ENCODE results near the gene TADA3. TPM values are rescaled to one million over a fixed set of nuclear protein-coding genes. Genes with fewer than 3 reads are reported as not detected.

The TADA3 gene
- total RNA-seq, 6 experiments from 2014 or later: 24.6 to 43.8 (median 28.1) TPM

GRCh38 chr3:9820543-9820942 lies 28.3 kb upstream of the TADA3 start:
- Histone ChIP-seq H3K4me1 (no peaks in the 10 kb centered on the region), H3K4me3 (no peak overlapping the region), H3K9me3 (no peaks in the 10 kb centered on the region), H3K36me3 (no peaks in the 10 kb centered on the region), H3K27ac (no peak overlapping the region), H3K27me3 (no peaks in the 10 kb centered on the region)
- WGBS (ENCODE audit: insufficient coverage, low coverage, low lambda C conversion rate, missing lambda C conversion rate): 95% methylated on average over 5 of the region's 12 CpGs
- no peak for DNase-seq
- no peak for ATAC-seq
- TF ChIP-seq POLR2A (IDR thresholded peaks at IDR 0.05): no peak
- TF ChIP-seq, protein P1, sequence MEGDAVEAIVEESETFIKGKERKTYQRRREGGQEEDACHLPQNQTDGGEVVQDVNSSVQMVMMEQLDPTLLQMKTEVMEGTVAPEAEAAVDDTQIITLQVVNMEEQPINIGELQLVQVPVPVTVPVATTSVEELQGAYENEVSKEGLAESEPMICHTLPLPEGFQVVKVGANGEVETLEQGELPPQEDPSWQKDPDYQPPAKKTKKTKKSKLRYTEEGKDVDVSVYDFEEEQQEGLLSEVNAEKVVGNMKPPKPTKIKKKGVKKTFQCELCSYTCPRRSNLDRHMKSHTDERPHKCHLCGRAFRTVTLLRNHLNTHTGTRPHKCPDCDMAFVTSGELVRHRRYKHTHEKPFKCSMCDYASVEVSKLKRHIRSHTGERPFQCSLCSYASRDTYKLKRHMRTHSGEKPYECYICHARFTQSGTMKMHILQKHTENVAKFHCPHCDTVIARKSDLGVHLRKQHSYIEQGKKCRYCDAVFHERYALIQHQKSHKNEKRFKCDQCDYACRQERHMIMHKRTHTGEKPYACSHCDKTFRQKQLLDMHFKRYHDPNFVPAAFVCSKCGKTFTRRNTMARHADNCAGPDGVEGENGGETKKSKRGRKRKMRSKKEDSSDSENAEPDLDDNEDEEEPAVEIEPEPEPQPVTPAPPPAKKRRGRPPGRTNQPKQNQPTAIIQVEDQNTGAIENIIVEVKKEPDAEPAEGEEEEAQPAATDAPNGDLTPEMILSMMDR (IDR thresholded peaks at IDR 0.05): no peak
- intact Hi-C loops (cut with DNase I): no loop called here

GRCh38 chr3:9818666-9819335 lies 26.5 kb upstream of the TADA3 start:
- DNase-seq: no peak
- TF ChIP-seq, protein P1 (IDR thresholded peaks at IDR 0.05): no peak
- no peak for TF ChIP-seq POLR2A (IDR thresholded peaks at IDR 0.05)
- H3K4me1 ChIP-seq: no peaks in the 10 kb centered on the region
- no peak overlapping the region for H3K4me3 ChIP-seq
- ATAC-seq: no peak
- no peaks in the 10 kb centered on the region for H3K36me3 ChIP-seq
- intact Hi-C loops (cut with DNase I): no loop called here
- no peaks in the 10 kb centered on the region for H3K27me3 ChIP-seq
- H3K27ac ChIP-seq: no peak overlapping the region
- H3K9me3 ChIP-seq: no peaks in the 10 kb centered on the region
- WGBS (ENCODE audit: insufficient coverage, low coverage, low lambda C conversion rate, missing lambda C conversion rate): 93% methylated on average over 4 of the region's 7 CpGs

- WGBS (ENCODE audit: insufficient coverage, low coverage, low lambda C conversion rate, missing lambda C conversion rate): 83% methylated on average over 1 of the region's 6 CpGs
- Histone ChIP-seq H3K4me3 (no peak overlapping the region), H3K4me1 (no peaks in the 10 kb centered on the region), H3K9me3 (no peaks in the 10 kb centered on the region), H3K27ac (no peak overlapping the region), H3K36me3 (no peaks in the 10 kb centered on the region), H3K27me3 (no peaks in the 10 kb centered on the region)
- intact Hi-C loops (cut with DNase I): no loop called here
- TF ChIP-seq POLR2A (IDR thresholded peaks at IDR 0.05): no peak
- DNase-seq: no peak
- ATAC-seq: no peak
Observed at GRCh38 chr3:9817436-9817835, 25.2 kb upstream of the TADA3 start.

DNA sequence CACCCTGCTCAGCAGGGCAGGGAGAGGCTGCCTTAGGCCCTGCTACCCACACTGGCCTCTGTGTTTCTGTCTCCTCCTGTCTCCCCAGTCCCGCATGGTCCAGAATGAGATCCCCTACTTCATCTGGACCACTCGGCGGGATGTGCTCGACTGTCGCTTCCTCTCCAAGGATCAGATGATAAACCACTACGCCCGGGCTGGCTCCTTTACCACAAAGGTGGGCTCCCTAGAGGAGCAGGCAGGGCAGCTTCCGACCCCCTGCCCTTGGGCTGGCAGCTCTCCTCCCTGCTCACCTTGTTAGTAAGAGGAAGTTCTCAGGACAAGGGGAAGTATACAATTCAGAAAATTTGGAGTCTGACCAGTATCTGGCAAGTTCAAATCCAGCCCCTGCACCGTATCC lies 23.7 kb upstream of the TADA3 start:
- Histone ChIP-seq H3K27ac (no peak overlapping the region), H3K36me3 (no peaks in the 10 kb centered on the region), H3K9me3 (no peaks in the 10 kb centered on the region), H3K4me3 (no peak overlapping the region), H3K4me1 (no peaks in the 10 kb centered on the region), H3K27me3 (no peaks in the 10 kb centered on the region)
- DNase-seq (no peak), ATAC-seq (no peak)
- TF ChIP-seq POLR2A (IDR thresholded peaks at IDR 0.05): no peak
- TF ChIP-seq, protein P1 (IDR thresholded peaks at IDR 0.05): no peak
- intact Hi-C loops (cut with DNase I): no loop called here
- 87% methylated on average over 3 of the region's 9 CpGs for WGBS (ENCODE audit: insufficient coverage, low coverage, low lambda C conversion rate, missing lambda C conversion rate)

- ATAC-seq (no peak), DNase-seq (no peak)
- no peaks in the 10 kb centered on the region for H3K9me3 ChIP-seq
- H3K4me1 ChIP-seq: no peaks in the 10 kb centered on the region
- no peak overlapping the region for H3K4me3 ChIP-seq
- no peak for TF ChIP-seq POLR2A (IDR thresholded peaks at IDR 0.05)
- TF ChIP-seq, protein P1 (IDR thresholded peaks at IDR 0.05): no peak
- intact Hi-C loops (cut with DNase I): no loop called here
- no peak overlapping the region for H3K27ac ChIP-seq
- no peaks in the 10 kb centered on the region for H3K27me3 ChIP-seq
- WGBS (ENCODE audit: insufficient coverage, low coverage, low lambda C conversion rate, missing lambda C conversion rate): 96% methylated on average over 4 of the region's 9 CpGs
- no peaks in the 10 kb centered on the region for H3K36me3 ChIP-seq
Observed at GRCh38 chr3:9812870-9813483, 20.7 kb upstream of the TADA3 start.

Measured in right lobe of liver (tissue), 6 donors.